Endothelial cell of umbilical vein (primary cell): ENCODE measurements around the gene SLC8A1. TPM values are rescaled to one million over a fixed set of nuclear protein-coding genes. Genes with fewer than 3 reads are reported as not detected.

ENCODE experiments used
- BruUV-seq: library from RNA; stranded (reverse); fragments of 400-500 nt; replicated peaks from 2 replicates; lab custom pipeline; 2021; lab: Mats Ljungman, UMichigan
- CTCF ChIA-PET: fragments of 300-600, 350-600 bp; sonication (Branson Sonifier 250); formaldehyde crosslinking; loops from one replicate; lab custom pipeline; 2021; ENCODE audit warnings: antibody characterized with exemption, inconsistent platforms; lab: Charles Lee
- POLR2A ChIA-PET: fragments of 300-600, 350-600 bp; sonication (Branson Sonifier 250); formaldehyde crosslinking; loops from one replicate; lab custom pipeline; 2021; ENCODE audit warnings: antibody characterized with exemption, inconsistent platforms; lab: Charles Lee
- DNase-seq: peaks from one replicate; pipeline ENCODE4 v3.0.0-alpha.2; 2011; ENCODE audit warnings: low read depth, low spot score
- FAIRE-seq: peaks from 2 replicates; lab custom pipeline; 2011; peaks lifted over from hg19 to GRCh38; lab: Jason Lieb, UNC
- H2AFZ ChIP-seq: 2 replicates; pipeline ENCODE4 v1.6.0; 2012; ENCODE audit warnings: low read depth, low read length, control low read depth, inconsistent platforms
- H3K27ac ChIP-seq: 2 replicates; pipeline ENCODE4 v1.5.1; 2011; ENCODE audit warnings: low read depth, mild to moderate bottlenecking, control low read depth, low read length, moderate library complexity; ENCODE audit not compliant: insufficient read depth
- H3K27me3 ChIP-seq, 2 experiments: 2 replicates each; pipeline versions ENCODE4 v1.6.0 to v1.6.1; 2011; ENCODE audit warnings: low read length in 2 of 2, mixed read lengths in 1 of 2; ENCODE audit not compliant: control insufficient read depth in 2 of 2, insufficient read depth in 2 of 2
- H3K36me3 ChIP-seq, 2 experiments: 2 replicates in 1 of 2; 3 replicates in 1 of 2; pipeline ENCODE4 v1.5.1; 2011; ENCODE audit warnings: low read length in 2 of 2, mild to moderate bottlenecking in 1 of 2, moderate library complexity in 1 of 2; ENCODE audit not compliant: control insufficient read depth in 2 of 2, insufficient read depth in 2 of 2; ENCODE audit errors: extremely low read depth in 1 of 2
- H3K4me1 ChIP-seq: 3 replicates; pipeline ENCODE4 v1.5.1; 2011; ENCODE audit warnings: mild to moderate bottlenecking, low read length; ENCODE audit not compliant: control insufficient read depth, insufficient read depth; ENCODE audit errors: extremely low read depth
- H3K4me2 ChIP-seq: 2 replicates; pipeline ENCODE4 v1.6.1; 2011; ENCODE audit warnings: low read length, control low read depth, mixed read lengths; ENCODE audit not compliant: insufficient read depth
- H3K4me3 ChIP-seq, 3 experiments: fragments of 200-600 bp in 1 of 3; sonication (generic), shearing (Covaris generic) in 1 of 3; replicated peaks in 1 of 3; 2 replicates each; pipeline ENCODE4 v1.5.1; 2011 to 2016; ENCODE audit warnings: control low read depth in 3 of 3, low read length in 3 of 3, mild to moderate bottlenecking in 2 of 3, inconsistent platforms in 1 of 3, low read depth in 1 of 3, moderate library complexity in 1 of 3; ENCODE audit not compliant: insufficient read depth in 1 of 3
- H3K79me2 ChIP-seq: 2 replicates; pipeline ENCODE4 v1.6.0; 2012; ENCODE audit warnings: low read length, inconsistent platforms; ENCODE audit not compliant: control insufficient read depth, insufficient read depth
- H3K9ac ChIP-seq: replicated peaks from 2 replicates; pipeline ENCODE3; 2011; ENCODE audit warnings: low read length, control low read depth; ENCODE audit not compliant: insufficient read depth; ENCODE audit errors: extremely low read depth
- H3K9me1 ChIP-seq: replicated peaks from 3 replicates; pipeline ENCODE4 v1.6.0; 2011; ENCODE audit warnings: mild to moderate bottlenecking, low read length; ENCODE audit not compliant: control insufficient read depth, insufficient read depth; ENCODE audit errors: extremely low read depth
- H3K9me3 ChIP-seq: replicated peaks from 2 replicates; pipeline ENCODE4 v1.5.1; 2012; ENCODE audit warnings: low read length, inconsistent platforms; ENCODE audit not compliant: control insufficient read depth, insufficient read depth
- H4K20me1 ChIP-seq: replicated peaks from 2 replicates; pipeline ENCODE3; 2011; ENCODE audit warnings: mild to moderate bottlenecking, low read length; ENCODE audit not compliant: control insufficient read depth, insufficient read depth; ENCODE audit errors: extremely low read depth
- EZH2 ChIP-seq: IDR thresholded peaks from 2 replicates; pipeline ENCODE4 v1.6.1; 2012; ENCODE audit warnings: borderline replicate concordance, low read depth, mild to moderate bottlenecking, moderate library complexity, low read length, inconsistent platforms; ENCODE audit not compliant: severe bottlenecking
- FOS ChIP-seq: IDR thresholded peaks from 2 replicates; pipeline ENCODE4 v1.6.1; 2011; ENCODE audit warnings: mild to moderate bottlenecking, low read length, moderate library complexity, borderline replicate concordance; ENCODE audit not compliant: insufficient read depth
- GATA2 ChIP-seq: IDR thresholded peaks from 2 replicates; pipeline ENCODE4 v1.7.0; 2011; ENCODE audit warnings: low read depth, mild to moderate bottlenecking, moderate library complexity, mixed read lengths, low read length; ENCODE audit not compliant: insufficient read length, insufficient read depth
- JUN ChIP-seq: IDR thresholded peaks from 2 replicates; pipeline ENCODE4 v1.6.1; 2011; ENCODE audit warnings: borderline replicate concordance, low read depth; ENCODE audit not compliant: insufficient read length, insufficient read depth
- MAX ChIP-seq: IDR thresholded peaks from 2 replicates; pipeline ENCODE4 v1.6.1; 2011; ENCODE audit not compliant: insufficient read depth, insufficient read length
- MYC ChIP-seq: IDR thresholded peaks from one replicate; pipeline ENCODE4 v1.6.1; 2011; ENCODE audit warnings: mild to moderate bottlenecking, low read depth, low read length
- POLR2A ChIP-seq: IDR thresholded peaks from 2 replicates; pipeline ENCODE4 v1.6.1; 2012; ENCODE audit warnings: low read depth, mild to moderate bottlenecking, control low read depth, low read length
- POLR2AphosphoS5 ChIP-seq: IDR thresholded peaks from 2 replicates; pipeline ENCODE4 v1.6.1; 2012; ENCODE audit warnings: low read depth, mild to moderate bottlenecking, control low read depth, low read length, moderate library complexity; ENCODE audit not compliant: insufficient read depth
- dilution Hi-C: fragments of 300-500 bp; cut with MboI; formaldehyde crosslinking; loops from one replicate; pipeline ENCODE4 v1.15.0; 2019; ENCODE audit warnings: low sequenced_read_pairs; ENCODE audit not compliant: extremely low pct_ligation_motif_present
- intact Hi-C: fragments of 100-400 bp; cut with micrococcal nuclease; formaldehyde crosslinking; loops from one replicate; pipeline ENCODE4 v1.10.0; 2022
- polyA plus RNA-seq, 4 experiments: library from polyadenylated mRNA; depleted of rRNA in 3 of 4; stranded (reverse) in 3 of 4; unstranded in 1 of 4; fragments of >200 nt; gene quantifications; 2 replicates each; pipeline versions ENCODE4 v1.2.1 to v1.2.3, GENCODE V29; 2011 to 2012; ENCODE audit warnings: missing spikeins in 1 of 4
- total RNA-seq: library from RNA; stranded (reverse); gene quantifications from 2 replicates; pipeline ENCODE4 v1.2.3, GENCODE V29; 2021
- TF ChIP-seq, protein P1 (sequence below), 2 donors: IDR thresholded peaks; 1 replicate in 1 of 2; 2 replicates in 1 of 2; pipeline ENCODE4 v1.5.1; 2011; ENCODE audit warnings: low read length in 2 of 2, mild to moderate bottlenecking in 2 of 2, moderate library complexity in 2 of 2, control low read depth in 1 of 2, inconsistent platforms in 1 of 2, low read depth in 1 of 2; ENCODE audit not compliant: insufficient read depth in 1 of 2; ENCODE audit errors: extremely low read depth in 1 of 2

SLC8A1 gene
- total and polyA plus RNA-seq, 2 donors (not counting 3 experiments of a cell fraction or from before 2014, with no cell fraction given): 0.19 to 1.8 TPM

GRCh38 chr2:40404517-40404916, 47.4 kb downstream of the SLC8A1 start:
- ChIA-PET CTCF (interaction anchor here (1.3 kb wide), 1 partner anchor 13 kb away, joined by 5 read pairs; no protein-coding TSS in a partner anchor), POLR2A (no interaction called here)
- intact Hi-C loops: no loop called here
- Histone ChIP-seq H3K36me3 (no peaks in the 10 kb centered on the region), H3K4me1 (peaks cover 26% of the 10 kb centered on the region), H3K27ac (no peak overlapping the region), H3K4me3 (no peak overlapping the region), H4K20me1 (no peaks in the 10 kb centered on the region), H2AFZ (no peak overlapping the region), H3K9me1 (no peaks in the 10 kb centered on the region), H3K9me3 (no peaks in the 10 kb centered on the region), H3K27me3 (no peaks in the 10 kb centered on the region), H3K4me2 (no peak overlapping the region), H3K9ac (no peak overlapping the region), H3K79me2 (no peaks in the 10 kb centered on the region)
- dilution Hi-C loops: no loop called here
- no peak for FAIRE-seq
- TF ChIP-seq POLR2AphosphoS5: no peak
- no peak for TF ChIP-seq GATA2
- TF ChIP-seq EZH2: no peak
- TF ChIP-seq, protein P1, sequence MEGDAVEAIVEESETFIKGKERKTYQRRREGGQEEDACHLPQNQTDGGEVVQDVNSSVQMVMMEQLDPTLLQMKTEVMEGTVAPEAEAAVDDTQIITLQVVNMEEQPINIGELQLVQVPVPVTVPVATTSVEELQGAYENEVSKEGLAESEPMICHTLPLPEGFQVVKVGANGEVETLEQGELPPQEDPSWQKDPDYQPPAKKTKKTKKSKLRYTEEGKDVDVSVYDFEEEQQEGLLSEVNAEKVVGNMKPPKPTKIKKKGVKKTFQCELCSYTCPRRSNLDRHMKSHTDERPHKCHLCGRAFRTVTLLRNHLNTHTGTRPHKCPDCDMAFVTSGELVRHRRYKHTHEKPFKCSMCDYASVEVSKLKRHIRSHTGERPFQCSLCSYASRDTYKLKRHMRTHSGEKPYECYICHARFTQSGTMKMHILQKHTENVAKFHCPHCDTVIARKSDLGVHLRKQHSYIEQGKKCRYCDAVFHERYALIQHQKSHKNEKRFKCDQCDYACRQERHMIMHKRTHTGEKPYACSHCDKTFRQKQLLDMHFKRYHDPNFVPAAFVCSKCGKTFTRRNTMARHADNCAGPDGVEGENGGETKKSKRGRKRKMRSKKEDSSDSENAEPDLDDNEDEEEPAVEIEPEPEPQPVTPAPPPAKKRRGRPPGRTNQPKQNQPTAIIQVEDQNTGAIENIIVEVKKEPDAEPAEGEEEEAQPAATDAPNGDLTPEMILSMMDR (IDR thresholded peaks at IDR 0.05; ENCODE audit: extremely low read depth in 1 of 2, insufficient read depth in 1 of 2, low read depth in 1 of 2, low read length in 2 of 2): no peak
- TF ChIP-seq FOS: no peak
- TF ChIP-seq MAX: no peak
- TF ChIP-seq POLR2A: no peak
- TF ChIP-seq JUN: no peak
- no peak for TF ChIP-seq MYC
- BruUV-seq: no TSS peak
- no peak for DNase-seq
